Activated CD4-positive, alpha-beta memory T cell treated with anti-CD3 and anti-CD28 coated beads, Interleukin-2, amount 10 ng/mL, durations not matched to agents 7 days and 5 days (primary cell): ENCODE results near the gene AP1G2. TPM values are rescaled to one million over a fixed set of nuclear protein-coding genes. Genes with fewer than 3 reads are reported as not detected.

Source experiments
- CTCF ChIA-PET: fragments of 350-600 bp; sonication (Branson Sonifier 250); formaldehyde crosslinking; loops from one replicate; lab custom pipeline; 2021; ENCODE audit warnings: antibody characterized with exemption, inconsistent platforms; lab: Charles Lee
- POLR2A ChIA-PET: fragments of 350-600 bp; sonication (Branson Sonifier 250); formaldehyde crosslinking; loops from one replicate; lab custom pipeline; 2021; ENCODE audit warnings: antibody characterized with exemption; lab: Charles Lee
- DNase-seq: peaks from one replicate; pipeline ENCODE4 v3.0.0-alpha.2; 2020
- H3K27ac Mint-ChIP-seq: one replicate; pipeline ENCODE4 v1.8.0; 2021; ENCODE audit warnings: mild to moderate bottlenecking, mixed read lengths
- H3K27me3 Mint-ChIP-seq: one replicate; pipeline ENCODE4 v1.8.0; 2021; ENCODE audit warnings: mixed read lengths
- H3K36me3 Mint-ChIP-seq: one replicate; pipeline ENCODE4 v1.8.0; 2021; ENCODE audit warnings: low read depth, mixed read lengths
- H3K4me1 Mint-ChIP-seq: one replicate; pipeline ENCODE4 v1.8.0; 2021; ENCODE audit warnings: mixed read lengths
- H3K4me3 Mint-ChIP-seq: one replicate; pipeline ENCODE4 v1.8.0; 2021; ENCODE audit warnings: mild to moderate bottlenecking, mixed read lengths
- H3K9me3 Mint-ChIP-seq: one replicate; pipeline ENCODE4 v1.8.0; 2021; ENCODE audit warnings: mixed read lengths
- total RNA-seq, 2 experiments: library from RNA; stranded (reverse); gene quantifications; one replicate each; pipeline ENCODE4 v1.2.3, GENCODE V29; 2021

AP1G2 gene
- total RNA-seq, 2 experiments from 2014 or later, result 263 to 275 TPM

- POLR2A ChIA-PET, result no interaction called here
- Mint-ChIP-seq H3K4me1 (no peaks in the 10 kb centered on the region), H3K4me3 (no peak overlapping the region), H3K27ac (no peak overlapping the region), H3K36me3 (no peaks in the 10 kb centered on the region), H3K9me3 (no peaks in the 10 kb centered on the region), H3K27me3 (no peaks in the 10 kb centered on the region)
- no peak for DNase-seq
- CTCF ChIA-PET, result no interaction called here
These were observed 44.2 kb downstream of the AP1G2 start for GRCh38 chr14:23523229-23524016.

GRCh38 chr14:23522643-23523198 lies 44.9 kb downstream of the AP1G2 start:
- Mint-ChIP-seq H3K4me1 (no peaks in the 10 kb centered on the region), H3K9me3 (no peaks in the 10 kb centered on the region), H3K36me3 (no peaks in the 10 kb centered on the region), H3K27ac (no peak overlapping the region), H3K27me3 (no peaks in the 10 kb centered on the region), H3K4me3 (no peak overlapping the region)
- CTCF ChIA-PET, result no interaction called here
- POLR2A ChIA-PET, result no interaction called here
- no peak for DNase-seq

- CTCF ChIA-PET, result no interaction called here
- Mint-ChIP-seq H3K27ac (no peak overlapping the region), H3K4me1 (no peaks in the 10 kb centered on the region), H3K27me3 (no peaks in the 10 kb centered on the region), H3K4me3 (no peak overlapping the region), H3K36me3 (no peaks in the 10 kb centered on the region), H3K9me3 (no peaks in the 10 kb centered on the region)
- DNase-seq, result no peak
- POLR2A ChIA-PET, result no interaction called here
These were observed 45.6 kb downstream of the AP1G2 start for GRCh38 chr14:23521785-23522640.

DNA sequence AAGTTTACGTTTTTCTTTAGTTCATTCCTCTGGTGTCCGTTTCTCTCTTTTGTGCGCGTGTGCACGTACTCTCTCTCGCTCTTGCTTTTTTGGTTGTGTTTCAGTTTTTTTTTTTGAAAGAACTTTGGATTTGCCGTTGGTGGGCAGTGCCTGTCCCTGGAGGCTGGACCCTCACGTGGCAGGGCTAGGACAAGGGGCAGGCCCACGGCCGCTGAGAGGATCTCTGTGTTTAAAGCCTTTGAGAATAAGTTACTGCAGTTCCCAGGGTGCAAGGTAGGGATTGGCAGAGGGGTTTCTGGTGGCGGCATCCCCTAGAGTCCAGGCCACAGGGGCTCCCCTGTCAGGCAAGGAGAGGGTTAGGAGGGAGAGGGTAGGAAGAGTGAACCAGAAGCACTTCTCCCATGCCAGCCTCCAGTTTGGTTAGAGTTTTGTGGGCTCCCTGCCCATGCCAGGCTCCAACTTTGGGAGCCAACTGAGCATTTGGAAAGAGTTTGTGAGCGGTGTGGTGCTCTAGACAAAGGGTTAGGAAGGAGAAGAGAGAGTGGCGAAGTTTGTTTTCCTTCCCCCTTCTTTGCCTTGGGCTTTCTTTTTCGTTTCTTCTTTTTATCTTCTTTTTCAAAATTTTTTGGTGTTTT lies 46.6 kb downstream of the AP1G2 start:
- no peak for DNase-seq
- H3K27ac Mint-ChIP-seq, result no peak overlapping the region
- H3K36me3 Mint-ChIP-seq, result no peaks in the 10 kb centered on the region
- CTCF ChIA-PET, result no interaction called here
- H3K4me3 Mint-ChIP-seq, result no peak overlapping the region
- no peaks in the 10 kb centered on the region for H3K4me1 Mint-ChIP-seq
- no peaks in the 10 kb centered on the region for H3K9me3 Mint-ChIP-seq
- POLR2A ChIA-PET, result no interaction called here
- H3K27me3 Mint-ChIP-seq, result no peaks in the 10 kb centered on the region

GRCh38 chr14:23518709-23519108 lies 48.9 kb downstream of the AP1G2 start:
- no peak overlapping the region for H3K27ac Mint-ChIP-seq

DNA sequence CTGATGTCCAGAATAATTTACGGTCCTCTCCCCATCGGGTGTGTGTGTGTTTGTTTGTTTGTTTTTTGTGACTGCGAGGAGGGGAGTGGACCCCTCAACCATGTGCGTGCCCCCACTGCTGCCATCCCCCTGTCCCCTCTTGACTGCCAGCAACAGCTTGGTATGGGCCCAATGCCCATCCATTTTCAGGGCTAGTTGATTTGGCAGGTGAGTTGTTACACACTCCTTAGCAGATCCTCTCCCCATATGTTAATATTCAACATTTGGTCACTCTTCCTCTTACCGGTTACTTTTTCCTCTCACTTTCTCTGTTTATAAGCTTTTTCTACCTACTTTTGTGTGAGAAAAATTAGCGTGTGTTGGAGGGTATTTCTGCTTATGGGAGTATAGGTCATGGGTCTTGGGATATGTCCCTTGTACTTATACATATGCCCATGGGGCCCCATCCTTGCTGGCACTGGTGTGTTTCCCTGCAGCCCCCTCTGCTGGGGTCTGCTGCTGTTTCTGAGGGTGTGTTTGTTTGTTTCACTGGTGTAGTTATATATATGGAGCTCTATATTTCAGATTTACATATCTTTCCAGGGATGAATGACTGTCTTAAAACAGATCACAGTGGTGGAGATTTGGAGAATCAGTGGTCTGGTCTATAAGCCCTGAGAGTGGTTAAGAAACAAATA lies 49.8 kb downstream of the AP1G2 start:
- ChIA-PET POLR2A (no interaction called here), CTCF (no interaction called here)
- Mint-ChIP-seq H3K27ac (no peak overlapping the region), H3K4me1 (no peaks in the 10 kb centered on the region), H3K36me3 (no peaks in the 10 kb centered on the region), H3K9me3 (no peaks in the 10 kb centered on the region), H3K4me3 (no peak overlapping the region), H3K27me3 (no peaks in the 10 kb centered on the region)
- DNase-seq, result no peak

More at GRCh38 chr14:23518709-23519108, 48.9 kb downstream of the AP1G2 start:
- ChIA-PET CTCF (no interaction called here), POLR2A (no interaction called here)
- Mint-ChIP-seq H3K4me1 (no peaks in the 10 kb centered on the region), H3K27me3 (no peaks in the 10 kb centered on the region), H3K36me3 (no peaks in the 10 kb centered on the region), H3K9me3 (no peaks in the 10 kb centered on the region), H3K4me3 (no peak overlapping the region)
- no peak for DNase-seq

DNA sequence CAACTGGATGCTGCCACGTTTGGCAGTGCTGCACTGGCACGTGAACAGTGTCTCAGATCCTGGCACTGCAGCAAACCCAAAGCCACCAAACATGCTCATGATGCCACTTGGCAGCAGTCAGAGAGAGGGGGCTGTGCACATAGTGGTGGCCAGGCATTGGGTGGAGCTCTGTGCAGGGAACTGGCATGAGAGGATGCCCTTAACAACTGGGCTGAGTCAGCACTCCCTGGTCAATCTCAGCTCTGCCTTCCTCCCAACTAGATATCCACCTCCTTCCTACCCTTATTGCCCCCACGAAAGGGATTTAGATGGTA lies 53.0 kb downstream of the AP1G2 start:
- ChIA-PET CTCF (no interaction called here), POLR2A (no interaction called here)
- H3K4me1 Mint-ChIP-seq, result peaks cover 3% of the 10 kb centered on the region
- no peak overlapping the region for H3K4me3 Mint-ChIP-seq
- no peaks in the 10 kb centered on the region for H3K9me3 Mint-ChIP-seq
- no peak overlapping the region for H3K27ac Mint-ChIP-seq
- H3K27me3 Mint-ChIP-seq, result no peaks in the 10 kb centered on the region
- no peak for DNase-seq
- no peaks in the 10 kb centered on the region for H3K36me3 Mint-ChIP-seq

DNA sequence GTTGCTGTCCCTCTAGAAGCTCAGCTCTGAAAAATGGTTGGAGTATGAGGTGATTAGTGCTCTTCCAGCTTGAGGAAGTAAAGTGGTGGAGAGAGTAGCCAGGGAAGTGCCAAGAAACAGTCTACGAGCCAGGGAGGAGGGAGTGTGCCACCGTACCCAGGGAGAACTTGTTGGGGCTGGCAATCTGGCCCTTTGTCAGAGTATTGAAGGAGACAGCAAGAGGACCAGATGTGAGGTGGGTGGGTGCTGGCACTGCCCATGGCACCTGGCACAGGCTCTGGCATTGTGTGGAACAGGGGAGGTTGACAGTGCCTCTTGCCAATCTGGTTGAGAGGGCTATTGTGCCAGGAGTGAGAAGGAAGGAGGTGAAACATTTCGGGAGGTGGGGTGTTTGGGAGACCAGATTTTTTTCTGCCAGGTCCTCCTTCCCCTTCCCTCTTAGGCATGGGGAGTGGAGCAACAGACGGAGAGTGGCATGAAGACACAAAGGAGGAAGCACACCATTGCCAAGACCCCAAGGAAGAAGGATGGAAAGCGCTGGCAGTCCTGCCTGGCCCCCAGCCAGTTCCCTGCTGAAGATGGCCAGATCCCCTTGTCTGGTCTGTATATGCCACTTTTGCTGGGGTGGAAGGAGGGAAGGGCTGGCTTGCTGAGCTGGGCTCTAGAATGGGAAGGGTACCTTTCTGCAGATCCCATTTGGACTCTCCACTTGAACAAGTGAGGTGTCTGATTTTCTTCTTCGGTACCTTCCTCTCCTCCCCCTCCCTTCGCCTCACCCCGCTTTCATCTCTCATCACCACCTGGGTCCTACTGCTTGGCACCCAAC lies 53.6 kb downstream of the AP1G2 start:
- no peak for DNase-seq
- no peak overlapping the region for H3K27ac Mint-ChIP-seq
- H3K27me3 Mint-ChIP-seq, result no peaks in the 10 kb centered on the region
- H3K36me3 Mint-ChIP-seq, result no peaks in the 10 kb centered on the region
- H3K4me1 Mint-ChIP-seq, result peaks cover 3% of the 10 kb centered on the region
- ChIA-PET POLR2A (no interaction called here), CTCF (no interaction called here)
- no peaks in the 10 kb centered on the region for H3K9me3 Mint-ChIP-seq
- no peak overlapping the region for H3K4me3 Mint-ChIP-seq

GRCh38 chr14:23513005-23513817 lies 54.4 kb downstream of the AP1G2 start:
- H3K4me1 Mint-ChIP-seq, result peaks cover 3% of the 10 kb centered on the region
- no peak overlapping the region for H3K27ac Mint-ChIP-seq
- CTCF ChIA-PET, result interaction anchor here (0.9 kb wide), 1 partner anchor 93 kb away, joined by 3 read pairs; no protein-coding TSS in a partner anchor
- H3K4me3 Mint-ChIP-seq, result no peak overlapping the region
- no peak for DNase-seq
- no peaks in the 10 kb centered on the region for H3K27me3 Mint-ChIP-seq
- no peaks in the 10 kb centered on the region for H3K36me3 Mint-ChIP-seq
- no peaks in the 10 kb centered on the region for H3K9me3 Mint-ChIP-seq
- POLR2A ChIA-PET, result no interaction called here

- CTCF ChIA-PET, result interaction anchor here (0.9 kb wide), 1 partner anchor 94 kb away, joined by 3 read pairs; no protein-coding TSS in a partner anchor
- no peak for DNase-seq
- Mint-ChIP-seq H3K36me3 (no peaks in the 10 kb centered on the region), H3K4me1 (peaks cover 3% of the 10 kb centered on the region), H3K4me3 (no peak overlapping the region), H3K27ac (no peak overlapping the region), H3K27me3 (no peaks in the 10 kb centered on the region), H3K9me3 (no peaks in the 10 kb centered on the region)
- POLR2A ChIA-PET, result no interaction called here
These were observed 55.4 kb downstream of the AP1G2 start for GRCh38 chr14:23512156-23512555.
